Aorta (tissue), 5 donors: ENCODE results near the gene WFDC5. TPM values are rescaled to one million over a fixed set of nuclear protein-coding genes. Genes with fewer than 3 reads are reported as not detected.

Experiments used
- ATAC-seq: fragments of 200-7000 bp; cut with Tn5 transposase; one replicate; pipeline ENCODE4 v1.9.1; 2022; ENCODE audit warnings: moderate library complexity; ENCODE audit not compliant: low FRiP score
- DNase-seq, 2 donors: peaks; one replicate each; pipeline ENCODE4 v3.0.0-alpha.2; 2020
- H3K27ac ChIP-seq, 2 donors: one replicate each; pipeline ENCODE4 v1.5.1; 2013; ENCODE audit warnings: low read length in 2 of 2, mild to moderate bottlenecking in 2 of 2, moderate library complexity in 2 of 2, control low read depth in 1 of 2, inconsistent platforms in 1 of 2, low read depth in 1 of 2
- H3K27me3 ChIP-seq, 2 donors: one replicate each; pipeline ENCODE4 v1.6.1; 2013; ENCODE audit warnings: control low read depth in 1 of 2, low read length in 1 of 2, mild to moderate bottlenecking in 1 of 2, moderate library complexity in 1 of 2; ENCODE audit not compliant: insufficient read depth in 2 of 2, control insufficient read depth in 1 of 2
- H3K36me3 ChIP-seq, 2 donors: one replicate each; pipeline ENCODE4 v1.6.1; 2013; ENCODE audit warnings: control low read depth in 1 of 2, low read length in 1 of 2, mild to moderate bottlenecking in 1 of 2; ENCODE audit not compliant: insufficient read depth in 2 of 2, control insufficient read depth in 1 of 2
- H3K4me1 ChIP-seq, 2 donors: one replicate each; pipeline ENCODE4 v1.6.1; 2013; ENCODE audit warnings: low read length in 2 of 2, control low read depth in 1 of 2, mild to moderate bottlenecking in 1 of 2, moderate library complexity in 1 of 2; ENCODE audit not compliant: insufficient read depth in 2 of 2, control insufficient read depth in 1 of 2
- H3K4me3 ChIP-seq, 2 donors: one replicate each; pipeline ENCODE4 v1.5.1; 2013; ENCODE audit warnings: low read length in 2 of 2, control low read depth in 1 of 2, mild to moderate bottlenecking in 1 of 2
- H3K9me3 ChIP-seq: one replicate; pipeline ENCODE4 v1.6.1; 2013; ENCODE audit warnings: mild to moderate bottlenecking, low read length; ENCODE audit not compliant: control insufficient read depth
- WGBS, 2 donors: extraction: QIAGEN DNeasy Blood & Tissue Kit; methylation state at CpG; one replicate each; pipeline ENCODE4 v1.1.7; 2013; 5-methylcytosine and 5-hydroxymethylcytosine counted together
- intact Hi-C, 2 donors: fragments of 100-400 bp; cut with DNase I; formaldehyde crosslinking; loops; one replicate each; pipeline versions ENCODE4 v1.14.2 to v1.15.0; 2022
- polyA plus RNA-seq, 2 donors: library from polyadenylated mRNA; stranded (reverse); fragments of 200-250 nt; gene quantifications; one replicate each; pipeline ENCODE4 v1.2.3, GENCODE V29; 2013
- total RNA-seq, 2 donors: library from RNA; stranded (reverse); fragmentation: NEBNext Ultra II Directional; extraction: Animal tissue kit (Norgen Biotek cat#: 25700); gene quantifications; one replicate each; pipeline ENCODE4 v1.2.1, GENCODE V29; 2021
- donor health status: healthy with polysubstance abuse.
- donor health status: Bipolar disorder and iron deficiency.
- donor health status: DM: no; HTN: no; CAD: no.
- donor health status: DM: no; HTN: no; CAD: no.
- donor health status: DM: yes; HTN: yes; CAD: no.

Gene WFDC5
- total and polyA plus RNA-seq, 4 donors, result not detected

DNA sequence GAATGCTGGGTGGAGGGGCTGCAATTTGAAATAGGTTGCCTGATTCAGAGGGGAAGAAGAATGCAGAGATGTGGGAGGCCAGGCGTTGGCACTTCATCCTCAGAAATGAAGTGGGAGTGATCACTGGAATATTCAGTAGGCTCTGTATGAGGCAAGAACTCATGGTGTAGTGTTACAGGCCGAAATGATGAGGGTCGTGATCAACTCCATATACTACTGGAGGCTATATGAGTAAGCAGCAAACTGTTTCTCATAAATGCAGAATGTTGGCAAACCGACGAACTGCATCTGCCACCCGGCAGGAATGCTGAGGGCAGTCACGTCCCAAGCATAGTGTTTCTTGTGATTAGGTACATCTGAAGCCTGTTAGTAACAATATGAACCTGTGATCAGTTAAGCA is 26.7 kb downstream of the WFDC5 start:
- Histone ChIP-seq H3K27ac (no peak overlapping the region), H3K4me1 (no peaks in the 10 kb centered on the region), H3K36me3 (no peaks in the 10 kb centered on the region), H3K4me3 (no peak overlapping the region), H3K9me3 (peaks cover 1% of the 10 kb centered on the region), H3K27me3 (no peaks in the 10 kb centered on the region)
- intact Hi-C loops, result no loop called here
- no peak for DNase-seq
- WGBS, 2 donors, result 86 to 87% methylated on average over 7 of the region's 7 CpGs
- ATAC-seq, result no peak

GRCh38 chr20:45087814-45088213 is 27.2 kb downstream of the WFDC5 start:
- H3K9me3 ChIP-seq, result peaks cover 1% of the 10 kb centered on the region
- no peak overlapping the region for H3K27ac ChIP-seq
- no peak overlapping the region for H3K4me3 ChIP-seq
- no peaks in the 10 kb centered on the region for H3K4me1 ChIP-seq
- DNase-seq (no peak), ATAC-seq (no peak)
- intact Hi-C loops, result no loop called here
- 8 to 11% methylated on average over 1 of the region's 1 CpG for WGBS, 2 donors
- H3K36me3 ChIP-seq, result no peaks in the 10 kb centered on the region
- H3K27me3 ChIP-seq, result no peaks in the 10 kb centered on the region

- Histone ChIP-seq H3K36me3 (no peaks in the 10 kb centered on the region), H3K4me1 (no peaks in the 10 kb centered on the region), H3K27me3 (no peaks in the 10 kb centered on the region), H3K9me3 (peaks cover 1% of the 10 kb centered on the region), H3K4me3 (no peak overlapping the region), H3K27ac (no peak overlapping the region)
- intact Hi-C loops, result no loop called here
- DNase-seq (no peak), ATAC-seq (no peak)
- 92 to 93% methylated on average over 3 of the region's 3 CpGs for WGBS, 2 donors
Observed at GRCh38 chr20:45087097-45087790, 27.7 kb downstream of the WFDC5 start.

DNA sequence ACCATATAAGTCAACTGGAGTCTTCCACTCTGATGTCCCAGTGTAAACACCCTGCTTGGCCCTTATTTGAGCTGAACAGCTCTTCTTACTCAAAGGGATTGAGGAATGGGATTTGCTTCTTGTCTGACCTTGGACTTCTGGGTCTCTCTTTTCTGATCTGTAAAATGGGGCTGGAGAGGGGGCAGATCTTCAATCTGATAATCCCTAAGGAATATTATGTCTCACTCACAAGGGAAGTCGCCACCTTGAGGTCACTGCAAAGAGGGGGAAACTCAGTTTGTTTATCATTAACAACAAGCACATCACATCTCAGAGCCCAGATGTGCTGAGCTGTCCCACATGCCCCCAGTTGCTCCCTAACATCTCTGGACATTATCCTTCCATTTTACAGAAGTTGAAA is 29.1 kb downstream of the WFDC5 start:
- ATAC-seq (no peak), DNase-seq (no peak)
- H3K4me3 ChIP-seq, result no peak overlapping the region
- H3K9me3 ChIP-seq, result peaks cover 1% of the 10 kb centered on the region
- peaks cover 0 to 7% of the 10 kb centered on the region in 2 donors for H3K36me3 ChIP-seq
- H3K27me3 ChIP-seq, result no peaks in the 10 kb centered on the region
- no peaks in the 10 kb centered on the region for H3K4me1 ChIP-seq
- 92 to 96% methylated on average over 1 of the region's 1 CpG for WGBS, 2 donors
- intact Hi-C loops, result no loop called here
- H3K27ac ChIP-seq, result no peak overlapping the region

GRCh38 chr20:45085289-45085688 is 29.7 kb downstream of the WFDC5 start:
- H3K4me1 ChIP-seq, result no peaks in the 10 kb centered on the region
- H3K4me3 ChIP-seq, result no peak overlapping the region
- no peaks in the 10 kb centered on the region for H3K27me3 ChIP-seq
- ATAC-seq (no peak), DNase-seq (no peak)
- intact Hi-C loops, result no loop called here
- peaks cover under 1 to 7% of the 10 kb centered on the region in 2 donors for H3K36me3 ChIP-seq
- no peak overlapping the region for H3K27ac ChIP-seq
- 82 to 88% methylated on average over 2 of the region's 2 CpGs for WGBS, 2 donors
- peaks cover 1% of the 10 kb centered on the region for H3K9me3 ChIP-seq

DNA sequence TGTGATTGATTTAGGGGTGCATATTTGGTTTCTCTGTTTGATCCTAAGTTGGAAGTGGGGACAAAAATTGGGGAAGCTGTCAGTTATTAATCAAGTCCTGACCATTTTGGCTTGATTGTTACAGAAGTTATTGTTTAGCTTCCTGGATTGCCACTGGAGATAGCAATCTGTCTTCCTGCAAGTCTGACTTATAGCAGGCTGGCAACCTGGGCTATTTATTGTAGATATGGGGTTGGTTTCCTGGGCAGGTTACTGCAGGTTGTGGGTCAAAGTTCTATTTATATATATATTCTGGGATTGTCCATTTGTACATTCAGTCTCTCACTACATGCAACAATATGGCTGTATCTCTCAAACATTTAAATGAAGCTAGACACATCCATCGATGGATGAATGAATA is 31.8 kb downstream of the WFDC5 start:
- DNase-seq (no peak), ATAC-seq (no peak)
- Histone ChIP-seq H3K4me3 (no peak overlapping the region), H3K27me3 (no peaks in the 10 kb centered on the region), H3K27ac (no peak overlapping the region), H3K9me3 (peaks cover 1% of the 10 kb centered on the region), H3K36me3 (peaks cover 2 to 7% of the 10 kb centered on the region in 2 donors), H3K4me1 (no peaks in the 10 kb centered on the region)
- whole genome bisulfite sequencing, 2 donors, result 95 to 98% methylated on average over 1 of the region's 1 CpG
- intact Hi-C loops, result no loop called here

GRCh38 chr20:45082468-45082867 is 32.5 kb downstream of the WFDC5 start:
- Histone ChIP-seq H3K9me3 (peaks cover 1% of the 10 kb centered on the region), H3K36me3 (peaks cover 2 to 7% of the 10 kb centered on the region in 2 donors), H3K27me3 (no peaks in the 10 kb centered on the region), H3K4me1 (no peaks in the 10 kb centered on the region), H3K27ac (no peak overlapping the region), H3K4me3 (no peak overlapping the region)
- ATAC-seq (no peak), DNase-seq (no peak)
- WGBS, 2 donors, result 94 to 98% methylated on average over 3 of the region's 3 CpGs
- intact Hi-C loops, result no loop called here

DNA sequence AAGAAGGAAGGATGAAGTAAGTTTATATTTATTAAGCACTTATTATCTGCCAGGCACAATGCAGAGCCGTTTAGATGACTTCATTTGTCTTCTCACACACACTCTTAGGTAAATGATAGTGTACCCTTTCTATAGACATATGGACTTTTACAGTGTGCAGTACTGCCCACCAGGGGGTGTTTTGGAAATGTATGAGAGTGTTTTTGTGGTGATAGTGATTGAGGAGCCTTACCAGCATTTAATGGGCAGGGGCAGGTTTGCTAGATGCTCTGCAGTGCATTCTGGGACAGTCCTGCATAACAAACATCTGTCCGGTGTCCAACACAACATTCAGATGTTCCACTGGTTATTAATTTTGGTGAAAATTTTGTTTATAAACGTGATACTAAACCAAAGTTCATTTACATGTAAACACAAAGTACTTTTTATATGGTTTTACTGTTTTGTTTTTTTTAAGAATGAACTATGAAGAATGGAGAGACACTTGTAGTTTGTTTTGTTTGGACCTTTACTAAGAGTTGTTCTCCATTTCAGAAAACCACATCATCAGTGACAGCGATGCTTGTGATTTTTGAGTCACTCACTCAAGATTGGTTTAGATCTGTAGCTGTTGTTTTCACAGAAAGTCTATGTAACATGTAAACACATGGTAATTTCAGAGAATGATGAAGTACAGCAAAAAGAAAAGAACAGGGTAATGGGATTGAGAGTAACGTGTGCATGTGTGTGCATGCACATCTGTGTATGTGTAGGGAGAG is 33.9 kb downstream of the WFDC5 start:
- Histone ChIP-seq H3K27ac (no peak overlapping the region), H3K36me3 (peaks cover 2 to 12% of the 10 kb centered on the region in 2 donors), H3K27me3 (no peaks in the 10 kb centered on the region), H3K4me1 (no peaks in the 10 kb centered on the region), H3K4me3 (no peak overlapping the region), H3K9me3 (peaks cover 1% of the 10 kb centered on the region)
- 84 to 89% methylated on average over 5 of the region's 5 CpGs for WGBS, 2 donors
- DNase-seq (no peak), ATAC-seq (no peak)
- intact Hi-C loops, result no loop called here

DNA sequence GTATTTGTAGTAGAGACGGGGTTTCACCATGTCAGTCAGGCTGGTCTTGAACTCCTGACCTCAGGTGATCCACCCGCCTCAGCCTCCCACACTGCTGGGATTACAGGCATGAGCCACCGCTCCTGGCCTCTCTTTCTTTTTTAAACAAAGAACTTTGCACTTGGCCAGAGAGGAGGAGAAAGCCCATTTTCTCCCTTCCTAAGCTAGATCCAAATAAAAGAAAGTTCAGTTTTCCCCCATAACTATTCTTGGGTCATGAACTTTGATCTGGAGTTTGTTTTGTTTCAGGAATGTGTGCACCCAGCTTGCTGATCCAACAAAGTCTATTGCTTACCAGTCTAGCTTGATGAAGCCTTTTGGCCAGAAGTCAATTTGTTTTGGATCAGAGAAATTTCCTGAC is 37.4 kb downstream of the WFDC5 start:
- intact Hi-C loops, result no loop called here
- peaks cover 10 to 19% of the 10 kb centered on the region in 2 donors for H3K36me3 ChIP-seq

More for the DNA sequence above, 37.4 kb downstream of the WFDC5 start:
- Histone ChIP-seq H3K4me3 (no peak overlapping the region), H3K27me3 (no peaks in the 10 kb centered on the region), H3K4me1 (no peaks in the 10 kb centered on the region), H3K27ac (no peak overlapping the region), H3K9me3 (no peaks in the 10 kb centered on the region)
- ATAC-seq (no peak), DNase-seq (no peak)
- WGBS, 2 donors, result 78 to 87% methylated on average over 3 of the region's 3 CpGs
